ENCODE data around the gene GIPC3.

GIPC3 gene

DNA sequence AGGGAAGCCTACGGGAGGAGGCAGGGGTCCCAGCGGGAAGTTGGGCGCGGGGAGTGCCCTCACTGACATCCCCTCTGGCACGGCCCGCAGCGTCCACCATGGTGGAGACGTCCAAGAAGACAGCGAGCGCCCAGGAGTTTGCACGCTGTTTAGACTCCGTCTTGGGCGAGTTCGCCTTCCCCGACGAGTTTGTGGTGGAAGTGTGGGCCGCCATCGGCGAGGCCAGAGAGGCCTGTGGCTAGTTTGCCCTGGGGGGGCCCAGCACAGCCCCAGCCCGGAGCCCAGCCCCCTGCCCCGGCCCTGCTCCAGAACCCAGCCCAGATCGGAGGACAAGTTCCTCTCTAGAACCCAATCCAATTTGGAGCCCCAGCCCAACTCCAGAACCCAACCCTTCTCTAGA is 4.7 kb downstream of the GIPC3 start:
- Histone ChIP-seq H4K20me1 (no peaks in the 10 kb centered on the region), H3K27me3 (peaks cover 46% of the 10 kb centered on the region), H3K36me3 (no peaks in the 10 kb centered on the region), H3K4me3 (no peak overlapping the region), H3K4me1 (peaks cover 12% of the 10 kb centered on the region), H3K27ac (no peak overlapping the region), H3K4me2 (no peak overlapping the region), H3K9me3 (peaks cover 28% of the 10 kb centered on the region), H3K9ac (no peak overlapping the region)
- TF ChIP-seq Cebpa-rat (IDR thresholded peaks at IDR 0.05): no peak

DNA sequence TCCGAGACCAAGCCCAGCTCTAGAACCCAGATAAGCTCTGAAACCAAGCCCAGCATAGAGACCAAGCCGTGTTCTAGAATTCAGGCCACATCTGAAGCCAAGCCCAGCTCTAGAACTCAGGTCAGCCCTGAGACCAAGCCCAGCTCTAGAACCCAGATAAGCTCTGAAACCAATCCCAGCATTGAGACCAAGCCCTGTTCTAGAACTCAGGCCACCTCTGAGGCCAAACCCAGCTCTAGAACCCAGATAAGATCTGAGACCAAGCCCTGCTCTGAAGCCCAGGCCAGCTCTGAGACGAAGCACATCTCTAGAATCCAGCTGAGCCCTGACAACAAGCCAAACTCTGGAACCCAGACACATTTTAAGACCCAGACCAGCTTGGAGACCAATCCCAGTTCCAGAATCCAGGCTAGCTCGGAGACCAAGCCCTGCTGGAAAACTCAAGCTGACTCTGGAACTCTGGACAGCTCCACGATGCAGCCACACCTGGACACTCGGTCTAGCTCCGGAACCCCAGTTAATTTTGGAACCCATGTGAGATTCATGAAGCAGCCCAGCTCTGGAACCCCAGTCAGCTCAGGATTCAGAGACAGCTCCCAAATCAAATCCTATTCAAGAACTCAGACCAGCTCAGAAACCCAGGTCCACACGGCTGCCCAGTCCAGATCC is 5.8 kb downstream of the GIPC3 start:
- no peak overlapping the region for H3K4me2 ChIP-seq
- H3K9me3 ChIP-seq: peaks cover 28% of the 10 kb centered on the region
- no peak overlapping the region for H3K9ac ChIP-seq
- no peaks in the 10 kb centered on the region for H3K36me3 ChIP-seq
- no peak for TF ChIP-seq Cebpa-rat (IDR thresholded peaks at IDR 0.05)
- no peak overlapping the region for H3K4me3 ChIP-seq
- H3K4me1 ChIP-seq: peaks cover 1% of the 10 kb centered on the region
- no peaks in the 10 kb centered on the region for H4K20me1 ChIP-seq
- peaks cover 37% of the 10 kb centered on the region for H3K27me3 ChIP-seq
- H3K27ac ChIP-seq: no peak overlapping the region

DNA sequence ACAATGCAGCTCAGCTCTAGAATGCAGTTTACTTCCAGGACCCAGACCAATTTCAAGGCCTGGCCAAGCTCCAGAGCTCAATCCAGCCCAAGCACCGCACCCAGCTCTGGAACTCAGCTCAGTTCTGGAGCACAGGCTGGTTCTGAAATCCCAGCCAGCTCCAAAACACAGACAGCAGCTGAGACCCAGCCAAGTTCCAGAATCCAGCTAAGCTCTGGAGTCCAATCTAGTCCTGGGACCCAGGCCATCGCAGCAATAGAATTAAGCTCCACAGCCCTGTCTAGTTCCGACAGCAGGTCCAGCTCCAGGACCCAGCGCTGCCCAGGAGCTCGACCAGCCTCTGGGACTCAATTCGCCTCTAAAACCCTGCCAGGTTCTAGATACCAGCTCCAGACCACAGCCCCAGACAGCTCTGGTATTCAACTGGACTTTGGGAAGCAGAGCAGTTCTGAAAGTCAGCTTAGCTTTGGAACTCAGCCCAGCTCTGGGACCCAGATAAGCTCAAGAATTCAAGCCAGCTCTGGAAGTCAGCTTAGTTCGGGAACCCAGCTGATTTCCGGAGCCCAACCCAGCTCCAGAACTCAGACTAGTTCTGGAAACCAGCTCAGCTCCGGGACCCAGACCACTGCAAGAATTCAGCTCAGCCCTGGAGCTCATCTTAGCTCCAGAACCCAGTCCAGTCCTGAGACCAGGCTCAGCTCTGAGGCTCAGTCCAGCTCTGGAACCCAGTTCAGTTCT is 6.8 kb downstream of the GIPC3 start:
- Histone ChIP-seq H4K20me1 (no peaks in the 10 kb centered on the region), H3K27ac (no peak overlapping the region), H3K27me3 (peaks cover 28% of the 10 kb centered on the region; the same call in 1 of the 2 replicates), H3K4me3 (no peak overlapping the region), H3K4me2 (no peak overlapping the region), H3K36me3 (no peaks in the 10 kb centered on the region), H3K4me1 (no peaks in the 10 kb centered on the region), H3K9ac (no peak overlapping the region), H3K9me3 (peaks cover 28% of the 10 kb centered on the region)
- no peak for TF ChIP-seq Cebpa-rat (IDR thresholded peaks at IDR 0.05)

DNA sequence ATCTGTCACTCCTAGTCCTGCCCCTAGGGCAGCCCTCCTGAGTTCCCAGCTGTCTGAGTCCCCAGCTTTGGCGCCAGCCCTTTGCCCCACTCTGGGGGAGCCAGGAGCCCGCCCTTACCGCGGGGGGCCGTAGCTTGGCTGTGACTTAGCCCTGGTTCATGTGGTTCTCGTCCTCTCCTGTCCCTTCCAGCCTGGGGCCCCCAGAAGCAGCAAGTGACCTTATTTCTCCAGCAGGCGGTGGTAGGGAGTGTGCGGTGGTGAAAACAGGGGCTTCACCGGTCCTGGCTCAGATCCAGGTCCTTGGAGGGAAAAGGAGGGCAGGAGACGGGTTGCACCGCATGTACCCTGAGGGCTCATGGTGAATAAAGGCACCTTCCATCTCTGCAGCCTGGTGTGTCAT is 7.9 kb downstream of the GIPC3 start:
- H3K4me1 ChIP-seq: no peaks in the 10 kb centered on the region
- TF ChIP-seq Cebpa-rat (IDR thresholded peaks at IDR 0.05): no peak
- H3K27me3 ChIP-seq: peaks cover 21% of the 10 kb centered on the region; the same call in 1 of the 2 replicates
- no peaks in the 10 kb centered on the region for H4K20me1 ChIP-seq
- H3K27ac ChIP-seq: no peak overlapping the region
- H3K9me3 ChIP-seq: peaks cover 28% of the 10 kb centered on the region
- no peak overlapping the region for H3K9ac ChIP-seq
- no peak overlapping the region for H3K4me2 ChIP-seq
- no peaks in the 10 kb centered on the region for H3K36me3 ChIP-seq
- no peak overlapping the region for H3K4me3 ChIP-seq

DNA sequence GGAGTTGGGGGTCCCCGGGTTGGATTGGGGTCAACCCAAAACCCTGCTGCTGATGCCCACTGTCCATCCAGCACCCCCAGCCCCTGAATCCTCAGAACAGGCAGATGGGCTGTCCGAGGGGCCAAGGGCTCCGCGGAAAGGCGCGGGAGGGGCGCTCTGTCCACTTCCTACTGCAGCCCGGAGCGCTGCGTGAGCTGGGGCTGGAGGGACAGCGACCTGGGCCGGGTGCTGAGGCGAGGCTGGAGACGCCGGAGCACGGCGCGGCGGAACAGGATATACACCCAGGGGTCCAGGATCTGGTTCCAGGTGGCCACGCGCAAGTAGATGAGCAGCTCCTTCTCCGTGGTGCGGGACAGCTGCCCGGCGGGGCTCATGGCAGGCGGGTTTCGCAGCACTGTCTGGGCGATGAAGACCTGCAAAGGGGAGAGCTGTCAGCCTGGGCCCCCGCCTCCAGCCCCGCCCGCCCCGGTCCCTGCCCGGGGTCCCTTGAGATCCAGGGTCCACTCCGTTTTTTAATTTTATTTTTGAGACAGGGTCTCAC is 10.3 kb downstream of the GIPC3 start:
- no peak overlapping the region for H3K9ac ChIP-seq
- no peak overlapping the region for H3K4me2 ChIP-seq
- H3K27me3 ChIP-seq: peaks cover 21% of the 10 kb centered on the region; the same call in 1 of the 2 replicates
- peaks cover 25% of the 10 kb centered on the region for H3K9me3 ChIP-seq
- peaks cover 9% of the 10 kb centered on the region for H3K4me1 ChIP-seq
- H3K36me3 ChIP-seq: no peaks in the 10 kb centered on the region
- TF ChIP-seq Cebpa-rat (IDR thresholded peaks at IDR 0.05): no peak
- no peak overlapping the region for H3K4me3 ChIP-seq
- no peak overlapping the region for H3K27ac ChIP-seq
- no peaks in the 10 kb centered on the region for H4K20me1 ChIP-seq

DNA sequence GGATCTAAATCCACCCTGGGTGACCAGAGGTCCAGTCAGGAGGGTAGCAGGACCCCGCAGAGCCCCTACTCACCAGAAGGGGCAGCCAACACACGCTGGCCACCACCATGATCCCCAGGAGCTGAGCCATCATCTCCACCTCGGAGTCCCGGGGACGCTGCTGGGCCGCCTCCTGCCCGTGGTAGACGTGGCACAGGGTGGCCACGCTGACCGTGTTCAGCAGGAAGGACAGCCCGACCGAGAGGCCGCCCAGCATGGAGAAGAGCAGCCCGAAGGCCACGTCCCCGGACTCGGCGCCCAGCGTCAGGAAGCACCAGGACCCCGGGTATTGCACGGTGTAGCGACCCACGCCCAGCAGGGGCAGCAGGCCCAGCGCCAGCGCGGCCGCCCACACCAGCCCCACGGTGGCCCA is 14.5 kb downstream of the GIPC3 start:
- Histone ChIP-seq H3K4me1 (peaks cover 36% of the 10 kb centered on the region), H3K4me2 (no peak overlapping the region)

DNA sequence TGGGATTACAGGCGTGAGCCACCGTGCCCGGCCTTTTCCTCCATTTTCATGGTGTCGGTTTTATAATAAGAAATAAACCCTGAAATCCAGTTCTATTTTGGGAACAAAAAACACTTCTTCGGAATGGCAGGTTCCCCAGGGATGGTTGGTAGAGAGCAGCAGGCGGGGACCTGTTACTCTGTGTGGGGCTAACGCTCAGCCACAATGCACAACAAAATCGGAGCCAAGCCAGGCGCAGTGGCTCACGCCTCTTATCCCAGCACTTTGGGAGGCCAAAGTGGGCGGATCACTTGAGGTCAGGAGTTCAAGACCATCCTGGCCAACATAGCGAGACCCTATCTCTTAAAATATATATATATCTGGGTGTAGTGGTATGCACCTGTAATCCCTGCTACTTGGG is 15.7 kb downstream of the GIPC3 start:
- no peak overlapping the region for H3K9ac ChIP-seq
- H3K9me3 ChIP-seq: 0 out of 2 replicates have a peak, but pooled peaks cover 5% of the 10 kb centered on the region
- H3K4me2 ChIP-seq: no peak overlapping the region
- TF ChIP-seq Cebpa-rat (IDR thresholded peaks at IDR 0.05): no peak
- no peak overlapping the region for H3K4me3 ChIP-seq
- no peak overlapping the region for H3K27ac ChIP-seq
- H3K4me1 ChIP-seq: peaks cover 49% of the 10 kb centered on the region
- no peaks in the 10 kb centered on the region for H3K36me3 ChIP-seq
- H4K20me1 ChIP-seq: peaks cover 2% of the 10 kb centered on the region; the same call in 1 of the 2 replicates
- H3K27me3 ChIP-seq: peaks cover 8% of the 10 kb centered on the region

More for the DNA sequence above, 14.5 kb downstream of the GIPC3 start:
- no peak overlapping the region for H3K27ac ChIP-seq
- H3K4me3 ChIP-seq: no peak overlapping the region
- no peaks in the 10 kb centered on the region for H4K20me1 ChIP-seq
- 0 out of 2 replicates have a peak, but pooled peaks cover 5% of the 10 kb centered on the region for H3K9me3 ChIP-seq
- H3K9ac ChIP-seq: no peak overlapping the region
- TF ChIP-seq Cebpa-rat (IDR thresholded peaks at IDR 0.05): no peak
- no peaks in the 10 kb centered on the region for H3K36me3 ChIP-seq
- 0 out of 2 replicates have a peak, but pooled peaks cover 3% of the 10 kb centered on the region for H3K27me3 ChIP-seq

DNA sequence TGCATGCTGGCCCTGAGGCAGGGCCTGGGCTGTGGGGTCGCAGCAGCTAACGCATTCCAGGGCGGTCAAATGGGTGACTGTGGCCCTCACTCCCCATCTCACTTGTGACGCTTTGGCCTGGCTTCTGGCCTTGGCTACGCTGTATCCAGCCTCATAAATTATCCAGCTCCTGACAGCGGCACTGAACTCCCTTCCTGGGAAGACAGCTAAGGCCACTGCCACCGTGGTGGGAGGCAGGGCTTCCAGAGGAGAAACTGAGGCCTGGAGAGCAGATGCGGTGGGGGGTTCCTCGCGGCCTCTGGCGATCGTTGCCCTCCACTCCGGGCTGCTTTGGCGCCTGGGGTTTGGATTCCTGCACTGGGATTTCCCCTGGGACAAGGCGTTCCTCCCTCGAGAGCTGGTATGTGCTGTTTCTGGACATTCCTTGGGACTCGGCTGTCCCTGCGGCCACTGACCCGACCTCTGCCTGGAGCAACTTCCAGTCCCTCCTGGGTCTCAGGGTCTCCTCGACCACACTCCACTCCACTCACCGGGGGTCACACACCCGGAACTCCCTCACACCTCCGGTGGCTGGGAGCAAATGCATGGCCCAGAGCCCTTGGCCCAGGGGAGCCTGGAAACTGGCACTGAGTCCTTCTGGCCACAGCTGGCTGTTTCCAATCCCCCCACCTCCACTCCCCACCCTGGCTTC is 18.0 kb downstream of the GIPC3 start:
- H3K9me3 ChIP-seq: 0 out of 2 replicates have a peak, but pooled peaks cover 5% of the 10 kb centered on the region
- TF ChIP-seq Cebpa-rat (IDR thresholded peaks at IDR 0.05): no peak
- peaks cover 71% of the 10 kb centered on the region for H3K4me1 ChIP-seq
- H3K27me3 ChIP-seq: peaks cover 23% of the 10 kb centered on the region
- peaks cover 4% of the 10 kb centered on the region; the same call in 1 of the 2 replicates for H4K20me1 ChIP-seq
- H3K4me2 ChIP-seq: peak overlapping the region; percentile 32
- no peaks in the 10 kb centered on the region for H3K36me3 ChIP-seq
- H3K9ac ChIP-seq: no peak overlapping the region
- H3K27ac ChIP-seq: no peak overlapping the region
- no peak overlapping the region for H3K4me3 ChIP-seq

DNA sequence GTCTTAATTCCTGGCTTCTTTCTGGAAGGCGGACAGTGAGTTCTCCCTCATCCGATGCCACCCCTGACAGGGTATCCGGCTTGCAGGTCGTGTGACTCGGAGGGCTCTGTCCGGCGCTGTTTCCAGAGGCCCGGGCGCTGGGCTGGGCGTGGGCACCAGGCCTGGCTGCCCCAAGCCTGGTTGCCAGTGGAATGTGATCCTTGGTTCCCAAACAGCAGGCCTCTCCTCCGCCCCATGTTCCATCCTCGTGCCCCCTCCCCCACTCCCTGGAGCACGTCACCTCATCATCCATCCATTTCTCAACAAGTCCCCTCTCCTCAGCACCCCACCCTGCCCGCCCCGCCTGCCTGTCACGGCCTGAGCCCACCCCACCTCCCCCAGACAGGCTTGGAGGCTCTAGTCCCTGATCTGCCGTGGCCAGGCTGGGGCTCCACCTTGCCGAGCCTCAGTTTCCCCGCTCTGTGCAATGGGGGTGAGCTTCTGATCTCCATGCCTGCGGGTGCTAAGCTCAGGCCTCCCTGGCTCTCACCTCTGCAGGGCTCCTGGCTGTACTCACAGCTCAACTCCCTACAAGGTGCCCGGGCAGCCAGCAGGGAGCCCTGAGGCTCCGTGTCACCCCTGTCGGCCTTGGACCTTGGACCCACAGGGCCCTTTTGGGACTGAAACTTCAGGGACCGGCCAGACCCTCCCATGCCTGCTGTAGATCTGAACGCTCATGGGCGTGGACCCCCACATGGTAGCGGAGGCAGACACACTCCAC is 19.1 kb downstream of the GIPC3 start:
- H3K4me2 ChIP-seq: peak overlapping the region; percentile 96
- H3K9ac ChIP-seq: peak overlapping the region; percentile 1; the same call in 1 of the 2 replicates
- no peaks in the 10 kb centered on the region for H3K36me3 ChIP-seq
- H3K9me3 ChIP-seq: 0 out of 2 replicates have a peak, but pooled peaks cover 5% of the 10 kb centered on the region
- H3K4me1 ChIP-seq: peaks cover 82% of the 10 kb centered on the region
- H3K27me3 ChIP-seq: peaks cover 23% of the 10 kb centered on the region
- peak overlapping the region; percentile 47 for H3K4me3 ChIP-seq
- H3K27ac ChIP-seq: no peak overlapping the region
- H4K20me1 ChIP-seq: peaks cover 4% of the 10 kb centered on the region; the same call in 1 of the 2 replicates
- no peak for TF ChIP-seq Cebpa-rat (IDR thresholded peaks at IDR 0.05)

Measured in BLaER1 (cell line).